HG02642 (cell line): ENCODE data around the gene PON2.
"Not testable (repeated sequence)": the region's sequence is repeated elsewhere in the genome, so short reads cannot be mapped to it uniquely, and the experiment has no call there.

Experiments used
- ATAC-seq: cut with Tn5 transposase; IDR thresholded peaks from one replicate; pipeline ENCODE4 v1.9.1; 2021; ENCODE audit warnings: mild to moderate bottlenecking; ENCODE audit not compliant: unreplicated experiment, poor library complexity

PON2 gene

GRCh38 chr7:95411036-95411435 lies 23.8 kb downstream of the PON2 start:
- ATAC-seq, result no peak

- ATAC-seq, result no peak
These were observed 27.1 kb downstream of the PON2 start for GRCh38 chr7:95407751-95408150.

- ATAC-seq, result no peak
These were observed 29.0 kb downstream of the PON2 start for GRCh38 chr7:95405800-95406199.

GRCh38 chr7:95405208-95405607 lies 29.6 kb downstream of the PON2 start:
- ATAC-seq, result no peak

- ATAC-seq, result no peak
These were observed 30.4 kb downstream of the PON2 start for GRCh38 chr7:95404316-95404865.

- ATAC-seq, result no peak
These were observed 36.5 kb downstream of the PON2 start for GRCh38 chr7:95398155-95398940.

GRCh38 chr7:95397381-95397780 lies 37.4 kb downstream of the PON2 start:
- no peak for ATAC-seq

- no peak for ATAC-seq
These were observed 38.4 kb downstream of the PON2 start, which contains the start of gene PON3 for GRCh38 chr7:95396136-95397032. PON3 (minus strand) TSS chr7:95396375; CDS start chr7:95396350, 25 bp downstream.

- no peak for ATAC-seq
These were observed 39.1 kb downstream of the PON2 start for GRCh38 chr7:95395755-95396135.

- no peak for ATAC-seq
These were observed 40.5 kb downstream of the PON2 start for GRCh38 chr7:95394370-95394769.

- ATAC-seq, result no peak
These were observed 43.1 kb downstream of the PON2 start for GRCh38 chr7:95391761-95392160.

- no peak for ATAC-seq
These were observed 45.3 kb downstream of the PON2 start for GRCh38 chr7:95389516-95389915.

GRCh38 chr7:95379457-95379856 lies 55.4 kb downstream of the PON2 start:
- ATAC-seq, result not testable (repeated sequence)

- no peak for ATAC-seq
These were observed 58.0 kb downstream of the PON2 start for GRCh38 chr7:95376632-95377400.

- ATAC-seq, result no peak
These were observed 59.1 kb downstream of the PON2 start for GRCh38 chr7:95375591-95376257.

GRCh38 chr7:95373323-95373722 lies 61.5 kb downstream of the PON2 start:
- ATAC-seq, result no peak

- ATAC-seq, result no peak
These were observed 66.6 kb downstream of the PON2 start for GRCh38 chr7:95368235-95368634.

- no peak for ATAC-seq
These were observed 67.2 kb downstream of the PON2 start for GRCh38 chr7:95367606-95368005.

- no peak for ATAC-seq
These were observed 69.7 kb downstream of the PON2 start for GRCh38 chr7:95365151-95365550.

GRCh38 chr7:95357623-95358022 lies 77.2 kb downstream of the PON2 start:
- no peak for ATAC-seq
